Jurkat, Clone E6-1 (cell line): ENCODE measurements around the gene LCORL.
A peak's percentile ranks its signal among the peaks of the same experiment; 100 is the strongest.
"Not testable (repeated sequence)": the region's sequence is repeated elsewhere in the genome, so short reads cannot be mapped to it uniquely, and the experiment has no call there.

ENCODE experiments used
- DNase-seq: peaks from one replicate; pipeline ENCODE4 v3.0.0-alpha.2; 2011; ENCODE audit warnings: low read depth, low spot score
- H3K4me3 ChIP-seq: 2 replicates; pipeline ENCODE4 v1.5.1; 2011; ENCODE audit warnings: mild to moderate bottlenecking, low read length, control low read depth, moderate library complexity

LCORL gene

DNA sequence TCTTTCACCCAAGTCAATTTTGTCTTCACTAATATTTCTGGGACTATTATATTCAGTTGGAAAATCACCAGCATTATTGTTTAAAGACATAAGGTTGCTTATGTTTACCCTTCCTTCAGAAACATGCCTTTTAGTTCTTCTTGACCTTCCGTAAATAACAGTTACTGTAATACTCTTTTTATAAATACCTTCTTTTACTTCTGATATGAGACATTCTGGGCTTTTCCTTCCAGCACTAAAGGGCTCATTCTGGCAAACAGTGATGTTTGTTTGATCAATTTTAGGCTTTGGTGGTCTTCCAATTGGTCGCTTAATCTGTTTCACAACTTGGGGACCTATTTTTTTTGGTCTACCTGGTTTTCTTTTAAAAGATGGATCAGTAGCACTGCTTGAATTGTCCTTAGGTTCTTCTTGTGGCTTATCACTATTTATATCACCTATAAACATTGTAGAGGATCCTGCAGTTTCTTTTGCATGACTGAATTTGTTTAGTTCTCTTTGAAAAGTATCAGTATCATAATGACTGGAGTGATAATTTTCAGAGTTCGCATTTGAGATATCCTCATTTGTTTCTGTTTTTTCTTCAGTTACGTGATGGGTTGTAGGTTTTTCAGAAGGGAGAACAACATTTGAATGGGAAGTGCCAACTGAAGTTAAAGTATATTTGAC, 146.0 kb downstream of the LCORL start:
- H3K4me3 ChIP-seq, result no peak overlapping the region
- DNase-seq, result no peak

DNA sequence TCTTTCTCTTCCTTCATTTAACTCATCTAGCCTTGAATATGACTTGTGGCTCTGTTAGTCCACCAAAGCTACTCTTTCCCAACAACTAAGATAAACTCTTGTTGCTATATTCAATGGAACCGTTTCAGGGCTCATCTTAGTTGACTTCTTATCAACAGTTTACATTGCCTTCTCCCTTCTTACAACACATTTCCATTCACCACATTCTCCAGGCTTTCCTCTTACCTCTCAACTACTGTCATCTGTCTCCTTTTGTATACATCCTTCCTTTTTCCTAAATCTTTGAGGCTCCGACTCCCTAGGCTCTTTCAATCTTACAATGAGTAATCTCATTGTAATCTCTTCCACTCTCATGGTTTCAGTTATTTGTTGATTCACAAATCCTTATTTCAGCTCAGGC, 152.2 kb downstream of the LCORL start:
- DNase-seq, result no peak

DNA sequence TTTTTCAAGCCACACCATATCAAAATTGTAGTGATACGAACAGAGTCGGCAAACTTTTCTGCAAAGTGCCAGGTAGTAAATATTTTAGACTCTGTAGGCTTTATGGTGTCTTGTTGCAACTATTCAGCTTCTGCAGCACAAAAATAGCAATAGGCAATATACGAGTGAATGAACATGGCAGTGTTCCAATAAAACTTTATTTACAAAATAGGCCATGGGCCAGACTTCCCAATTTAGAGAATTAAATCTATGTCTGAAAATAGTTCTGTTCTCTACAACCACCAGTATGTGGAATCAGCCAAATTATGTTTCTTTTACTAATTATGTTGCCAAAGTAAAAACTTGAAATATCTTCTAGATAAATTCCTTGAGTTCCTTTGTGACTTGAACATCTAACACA, 154.3 kb downstream of the LCORL start:
- no peak overlapping the region for H3K4me3 ChIP-seq
- DNase-seq, result no peak

More for the DNA sequence above, 152.2 kb downstream of the LCORL start:
- no peak overlapping the region for H3K4me3 ChIP-seq

DNA sequence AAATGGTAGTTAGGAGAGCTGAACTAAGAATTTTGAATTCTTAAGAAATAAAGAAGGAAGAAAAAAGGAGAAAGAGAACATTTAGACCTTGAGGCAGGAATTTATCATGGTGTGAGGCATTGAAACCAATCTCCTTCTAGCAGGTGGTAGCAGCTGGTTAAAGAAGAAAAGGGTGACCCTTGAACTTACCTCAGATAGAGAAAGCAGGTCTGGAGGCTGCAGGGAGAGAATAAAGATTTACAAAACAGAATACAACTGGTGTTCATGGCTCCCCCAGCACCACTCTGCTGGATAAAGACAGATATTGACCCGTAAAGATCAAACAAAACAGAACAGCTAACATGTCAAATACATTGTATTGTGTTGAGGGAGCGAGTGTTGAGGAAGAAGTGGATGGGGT, 154.7 kb downstream of the LCORL start:
- no peak overlapping the region for H3K4me3 ChIP-seq
- no peak for DNase-seq

DNA sequence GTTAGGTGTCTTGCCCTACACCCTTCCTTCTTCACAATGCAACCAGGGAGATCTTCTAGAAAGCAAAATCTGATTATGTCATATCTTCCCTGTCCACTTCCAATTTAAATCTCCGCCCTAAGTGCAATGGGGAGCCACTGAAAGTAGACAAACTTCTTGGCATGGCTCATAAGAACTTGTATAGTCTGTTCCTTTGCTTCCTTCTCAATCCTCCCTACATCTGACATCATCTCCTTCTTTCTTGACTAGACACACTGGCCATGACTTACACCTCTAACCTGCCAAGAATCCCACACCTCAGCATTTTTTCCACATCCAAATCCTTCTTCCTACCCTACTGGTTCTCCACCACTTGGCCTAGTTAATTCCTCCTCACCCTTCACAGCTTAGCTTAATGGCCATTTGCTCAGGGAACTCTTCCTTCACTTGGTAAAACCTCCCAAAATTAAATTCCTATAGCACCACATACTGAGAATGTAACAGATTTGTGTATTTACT, 155.6 kb downstream of the LCORL start:
- no peak for DNase-seq

DNA sequence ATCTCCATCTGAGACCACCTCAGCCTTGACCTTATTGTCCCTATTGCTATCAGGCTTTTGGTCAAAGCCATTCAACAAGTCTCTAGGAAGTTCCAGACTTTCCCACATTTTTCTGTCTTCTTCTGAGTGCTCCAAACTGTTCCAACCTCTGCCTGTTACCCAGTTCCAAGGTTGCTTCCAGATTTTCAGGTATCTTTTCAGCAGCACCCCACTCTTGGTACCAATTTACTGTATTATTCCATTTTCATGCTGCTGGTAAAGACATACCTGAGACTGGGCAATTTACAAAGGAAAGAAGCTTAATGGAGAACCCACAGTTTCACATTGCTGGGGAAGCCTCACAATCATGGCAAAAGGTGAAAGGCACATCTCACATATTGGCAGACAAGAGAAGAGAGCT, 159.6 kb downstream of the LCORL start:
- not testable (repeated sequence) for DNase-seq, H3K4me3 ChIP-seq

More for the DNA sequence above, 155.6 kb downstream of the LCORL start:
- no peak overlapping the region for H3K4me3 ChIP-seq

DNA sequence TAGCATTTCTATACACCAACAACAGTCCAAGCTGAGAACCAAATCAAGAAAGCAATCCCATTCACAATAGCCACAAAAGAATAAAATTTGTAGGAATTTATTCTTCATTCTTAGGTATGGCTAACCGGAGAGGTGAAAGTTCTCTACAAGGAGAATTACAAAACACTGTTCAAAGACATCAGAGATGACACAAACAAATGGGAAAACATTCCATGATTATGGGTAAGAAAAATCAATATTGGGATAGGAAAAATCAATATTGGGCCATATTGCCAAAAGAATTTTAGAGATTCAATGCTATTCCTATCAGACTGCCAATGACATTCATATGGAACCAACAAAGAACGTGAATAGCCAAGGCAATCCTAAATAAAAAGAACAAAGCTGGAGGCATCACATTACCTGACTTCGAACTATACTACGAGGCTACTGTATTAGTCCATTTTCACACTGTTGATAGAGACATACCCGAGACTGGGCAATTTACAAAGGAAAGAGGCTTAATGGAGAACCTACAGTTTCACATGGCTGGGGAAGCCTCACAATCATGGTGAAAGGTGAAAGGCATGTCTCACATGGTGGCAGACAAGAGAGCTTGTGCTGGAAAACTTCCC, 161.7 kb downstream of the LCORL start:
- no peak overlapping the region for H3K4me3 ChIP-seq
- no peak for DNase-seq

DNA sequence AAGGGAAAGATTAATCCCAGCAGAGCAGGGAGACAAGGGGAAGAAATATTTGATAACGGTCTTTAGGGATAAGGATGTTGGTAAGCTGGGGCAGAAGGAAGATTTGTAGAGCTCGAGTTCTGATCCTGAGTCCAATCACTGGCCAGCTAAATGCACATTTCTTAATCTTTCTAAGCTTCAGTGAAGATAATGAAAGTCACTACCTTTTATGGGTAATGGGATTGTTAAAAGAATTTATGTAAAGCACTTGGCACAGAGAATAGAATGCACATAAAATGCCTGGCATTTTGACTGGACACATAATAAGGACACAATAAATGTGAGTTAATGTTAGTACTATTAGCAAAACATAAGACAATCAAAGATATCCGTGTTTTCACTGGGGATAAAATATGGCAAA, 167.5 kb downstream of the LCORL start:
- DNase-seq, result no peak

DNA sequence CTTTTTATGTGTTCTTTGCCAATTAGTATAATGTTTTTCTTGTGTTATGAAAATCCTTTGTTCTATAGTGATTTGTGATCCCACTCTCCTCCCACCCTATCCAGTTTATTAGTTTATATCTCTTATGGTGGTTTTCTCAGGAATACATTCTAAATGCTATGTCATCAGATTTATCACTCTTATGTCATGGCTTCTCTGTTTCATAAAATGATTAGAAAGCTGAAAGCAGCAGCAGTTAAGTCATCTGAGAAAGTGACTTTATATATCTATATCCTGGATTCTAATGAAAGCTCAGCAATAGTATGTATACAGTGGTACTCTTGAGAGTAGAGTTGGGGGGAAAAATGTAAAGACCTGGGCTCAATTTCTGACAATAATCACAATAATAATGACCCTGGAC, 169.6 kb downstream of the LCORL start:
- no peak overlapping the region for H3K4me3 ChIP-seq
- DNase-seq, result no peak

More for the DNA sequence above, 167.5 kb downstream of the LCORL start:
- no peak overlapping the region for H3K4me3 ChIP-seq

DNA sequence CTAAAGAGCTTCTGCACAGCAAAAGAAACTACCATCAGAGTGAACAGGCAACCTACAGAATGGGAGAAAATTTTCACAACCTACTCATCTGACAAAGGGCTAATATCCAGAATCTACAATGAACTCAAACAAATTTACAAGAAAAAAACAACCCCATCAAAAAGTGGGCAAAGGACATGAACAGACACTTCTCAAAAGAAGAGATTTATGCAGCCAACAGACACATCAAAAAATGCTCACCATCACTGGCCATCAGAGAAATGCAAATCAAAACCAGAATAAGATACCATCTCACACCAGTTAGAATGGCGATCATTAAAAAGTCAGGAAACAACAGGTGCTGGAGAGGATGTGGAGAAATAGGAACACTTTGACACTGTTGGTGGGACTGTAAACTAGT, 171.3 kb downstream of the LCORL start:
- H3K4me3 ChIP-seq, DNase-seq: not testable (repeated sequence)

DNA sequence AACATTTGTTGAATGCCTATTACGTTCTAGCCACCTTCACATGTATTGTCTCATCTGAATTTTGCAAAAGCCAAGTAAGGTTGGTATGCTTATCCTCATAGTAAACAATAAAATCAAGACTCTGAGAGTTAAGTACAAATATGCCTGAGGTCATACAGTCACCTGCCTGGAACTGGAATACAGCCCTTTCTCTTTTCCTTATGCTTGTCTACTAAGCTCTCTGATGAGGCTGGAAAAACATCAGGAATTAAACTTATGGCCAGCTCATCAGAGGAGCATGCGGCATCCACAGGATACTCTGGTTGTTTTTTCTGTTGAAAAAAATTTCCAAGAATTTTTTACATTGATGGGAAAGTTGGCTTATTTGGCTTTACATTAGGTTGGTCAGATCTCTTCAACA, 175.3 kb downstream of the LCORL start:
- DNase-seq, result no peak

DNA sequence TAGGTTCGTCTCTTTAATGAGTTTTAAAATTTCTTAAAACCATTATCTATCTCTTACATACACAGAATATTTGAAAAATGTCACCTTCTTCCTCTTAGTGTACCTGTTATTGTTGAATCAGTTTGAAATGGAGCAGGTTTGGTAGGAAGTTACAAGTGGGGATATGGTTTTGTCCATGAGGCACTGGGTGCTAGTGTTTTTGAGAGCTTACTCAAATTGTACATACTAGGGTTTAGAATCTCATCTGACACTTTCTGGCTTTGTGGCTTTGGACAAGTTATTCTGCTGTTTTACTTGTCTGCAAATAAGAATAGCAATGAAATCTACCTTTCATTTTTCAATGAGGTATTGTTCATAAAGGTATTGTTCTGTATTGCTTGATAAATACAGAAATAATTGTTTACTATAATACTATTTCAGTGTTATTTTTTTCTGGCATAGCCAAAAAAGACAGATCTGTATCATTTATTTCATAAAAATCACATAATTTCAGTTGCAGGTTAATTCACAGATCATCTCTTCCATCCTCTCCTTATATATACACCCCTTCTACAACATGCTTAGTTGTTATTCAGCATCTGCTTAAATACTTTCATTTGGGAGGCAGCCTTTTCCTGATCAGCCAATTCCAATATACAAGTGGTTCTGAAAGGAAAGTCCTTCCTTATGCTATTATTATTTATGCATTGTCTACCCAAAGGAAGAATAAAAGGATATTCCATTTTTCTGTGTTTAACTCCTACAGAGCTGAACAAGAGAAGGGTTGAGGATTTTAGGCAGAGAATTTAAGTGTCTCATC, 197.5 kb downstream of the LCORL start:
- DNase-seq, result no peak
- H3K4me3 ChIP-seq, result no peak overlapping the region

More for the DNA sequence above, 175.3 kb downstream of the LCORL start:
- no peak overlapping the region for H3K4me3 ChIP-seq

DNA sequence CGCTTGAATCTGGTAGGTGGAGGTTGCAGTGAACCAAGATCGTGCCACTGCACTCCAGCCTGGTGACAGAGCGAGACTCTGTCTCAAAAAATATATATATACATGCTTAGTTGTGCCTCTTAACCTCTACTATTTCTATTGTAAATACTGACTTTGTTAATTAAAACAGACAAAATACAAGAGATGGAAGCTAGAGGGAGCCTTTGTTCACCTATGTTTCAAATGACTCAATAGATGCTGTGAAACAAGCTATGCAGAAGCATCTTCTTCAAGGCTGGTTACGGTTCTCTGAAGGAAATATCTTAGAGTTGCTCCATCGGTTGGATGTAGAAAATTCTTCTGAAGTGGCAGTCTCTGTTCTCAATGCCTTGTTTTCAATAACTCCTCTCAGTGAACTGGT, 204.5 kb downstream of the LCORL start:
- H3K4me3 ChIP-seq, result no peak overlapping the region
- peak; percentile 53 for DNase-seq

DNA sequence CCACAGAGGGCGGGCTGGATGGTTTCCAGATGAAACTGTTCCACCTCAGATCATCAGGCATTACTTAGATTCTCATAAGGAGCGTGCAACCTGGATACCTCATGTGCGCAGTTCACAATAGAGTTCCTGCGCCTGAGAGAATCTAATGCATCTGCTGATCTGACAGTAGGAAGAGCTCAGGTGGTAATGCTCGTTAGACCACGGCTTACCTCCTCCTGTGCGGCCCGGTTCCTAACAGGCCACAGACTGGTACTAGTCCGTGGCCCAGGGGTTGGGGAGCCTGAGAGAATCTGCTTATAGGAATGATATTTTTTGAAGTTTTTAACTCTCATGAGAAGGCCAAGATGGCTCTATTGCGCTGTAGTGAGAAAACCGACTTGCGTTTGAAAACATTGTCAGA, 205.4 kb downstream of the LCORL start:
- H3K4me3 ChIP-seq, result no peak overlapping the region
- DNase-seq, result no peak

DNA sequence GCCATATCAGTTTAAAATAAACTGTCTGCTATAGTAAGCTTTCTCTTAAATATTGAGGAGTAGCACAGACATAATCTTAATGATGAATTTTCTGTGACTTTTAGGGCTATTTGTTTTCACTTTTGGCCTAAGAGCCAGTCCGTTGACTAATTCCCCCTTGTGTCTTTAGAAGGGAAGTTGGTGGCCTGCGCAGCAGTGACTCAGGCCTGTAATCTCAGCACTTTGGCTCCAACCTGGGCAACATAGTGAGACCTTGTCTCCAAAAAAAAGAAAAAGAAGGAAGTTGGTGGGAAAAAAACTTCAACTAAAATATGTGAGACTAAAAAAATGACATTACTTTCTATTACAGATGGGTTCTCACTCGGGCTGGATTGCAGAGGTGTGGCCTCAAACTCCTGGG, 207.4 kb downstream of the LCORL start:
- no peak for DNase-seq
- H3K4me3 ChIP-seq, result no peak overlapping the region

DNA sequence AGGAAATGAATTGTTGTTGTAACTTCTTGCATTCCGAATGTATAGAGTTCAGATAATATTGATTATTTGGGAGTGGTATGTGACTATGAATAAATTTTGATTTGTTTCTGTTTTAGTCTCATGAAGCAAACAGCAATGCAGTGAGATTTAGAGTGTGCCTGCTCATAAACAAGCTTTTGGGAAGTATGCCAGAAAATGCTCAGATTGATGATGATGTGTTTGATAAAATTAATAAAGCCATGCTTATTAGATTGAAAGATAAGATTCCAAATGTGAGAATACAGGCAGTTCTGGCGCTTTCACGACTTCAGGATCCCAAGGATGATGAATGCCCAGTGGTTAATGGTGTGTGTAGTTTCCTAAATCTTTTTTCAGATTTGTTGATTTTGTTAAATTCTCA, 208.8 kb downstream of the LCORL start:
- H3K4me3 ChIP-seq, result peak overlapping the region; percentile 94
- no peak for DNase-seq

DNA sequence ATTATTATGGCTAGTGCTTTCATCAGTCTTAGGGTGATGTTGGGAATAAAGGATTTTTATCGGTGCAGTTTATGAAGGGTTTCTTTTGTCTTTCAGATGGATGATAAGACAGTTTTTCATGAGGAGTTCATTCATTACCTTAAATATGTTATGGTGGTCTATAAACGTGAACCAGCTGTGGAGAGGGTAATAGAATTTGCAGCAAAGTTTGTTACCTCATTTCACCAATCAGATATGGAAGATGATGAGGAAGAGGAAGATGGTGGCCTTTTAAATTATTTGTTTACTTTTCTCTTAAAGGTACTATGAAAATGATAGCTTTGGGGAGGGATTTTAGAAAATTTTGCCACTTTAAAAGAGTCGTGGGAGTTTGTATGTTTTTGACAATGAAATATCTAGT, 209.4 kb downstream of the LCORL start:
- no peak for DNase-seq
- H3K4me3 ChIP-seq, result peak overlapping the region; percentile 94

DNA sequence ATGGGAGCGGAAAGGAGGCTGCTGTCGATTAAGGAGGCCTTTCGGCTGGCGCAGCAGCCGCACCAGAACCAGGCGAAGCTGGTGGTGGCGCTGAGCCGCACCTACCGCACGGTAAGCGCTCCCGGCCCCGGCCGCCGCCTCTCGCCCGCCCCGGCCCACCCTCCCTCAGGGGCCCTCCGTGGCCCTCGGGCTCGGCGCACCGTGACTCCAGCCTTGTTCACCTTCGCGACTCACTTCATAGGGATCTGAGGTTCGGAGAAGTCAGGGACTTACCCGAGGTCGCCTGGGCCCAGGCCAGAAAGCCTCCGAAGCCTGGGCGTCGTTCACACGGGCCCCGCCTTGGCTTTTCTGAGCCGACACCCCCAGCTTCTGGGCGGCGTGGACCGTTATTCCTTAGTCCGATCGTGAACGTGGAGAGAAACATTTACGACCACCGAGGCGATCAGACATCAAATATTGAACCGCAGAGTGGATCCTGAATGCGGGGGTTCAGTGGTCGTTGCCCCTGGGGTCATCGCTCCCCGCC, 210.4 kb downstream of the LCORL start:
- H3K4me3 ChIP-seq, result peak overlapping the region; percentile 94
- no peak for DNase-seq

DNA sequence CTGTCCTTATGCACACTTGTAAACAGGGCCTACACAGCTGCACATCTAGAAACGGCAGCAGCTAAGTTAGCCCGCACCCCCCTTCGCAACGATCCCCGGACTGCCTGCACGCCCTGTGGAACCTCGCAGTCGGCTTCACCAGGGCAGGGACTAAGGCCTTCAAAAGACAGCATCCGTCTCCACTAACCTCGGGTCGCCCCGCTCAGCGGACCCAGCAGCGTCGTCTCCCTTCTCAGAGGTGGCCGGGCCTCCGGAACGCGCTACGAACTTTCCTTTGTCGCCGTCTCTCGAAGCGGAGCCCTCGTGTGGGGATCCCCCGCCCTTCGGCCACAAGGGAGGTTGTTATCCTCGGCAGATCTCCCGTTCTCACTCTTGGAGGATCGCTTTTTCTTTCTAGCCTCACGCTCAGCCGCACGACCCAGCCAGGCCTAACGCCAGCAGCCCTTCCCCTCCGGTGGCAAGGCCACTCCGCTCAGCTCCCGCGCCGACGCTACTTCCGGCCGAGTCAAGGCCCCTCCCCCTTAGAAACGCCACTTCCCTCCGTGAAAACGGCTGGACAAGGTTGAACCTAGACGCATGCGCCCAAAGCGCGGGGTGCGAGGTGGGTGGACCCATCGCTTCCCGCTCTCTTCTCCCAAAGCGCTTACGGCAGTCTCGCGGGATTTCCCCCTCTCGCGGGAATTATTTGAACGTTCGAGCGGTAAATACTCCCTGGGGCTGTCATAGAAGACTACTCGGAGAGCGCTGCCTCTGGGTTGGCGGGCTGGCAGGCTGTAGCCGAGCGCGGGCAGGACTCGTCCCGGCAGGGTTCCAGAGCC, 211.1 kb downstream of the LCORL start, which contains the start of the genes DCAF16 and NCAPG:
DCAF16 (minus strand) TSS at position 498 of the 818 bp plus-strand sequence. CDS start 6,616 bp downstream, outside the sequence.
NCAPG (plus strand) TSS at position 720 of the 818 bp plus-strand sequence. CDS start 99 bp downstream, outside the sequence.
- peak within 1 kb of the TSS; percentile 94 for H3K4me3 ChIP-seq
- DNase-seq, result peak; percentile 98
